G401 (cell line): ENCODE measurements around the gene FAM83F. TPM values are rescaled to one million over a fixed set of nuclear protein-coding genes. Genes with fewer than 3 reads are reported as not detected.
"Not testable (repeated sequence)": the region's sequence is repeated elsewhere in the genome, so short reads cannot be mapped to it uniquely, and the experiment has no call there.

Source experiments
- DNase-seq: peaks from one replicate; pipeline ENCODE4 v3.0.0-alpha.2; 2015; ENCODE audit warnings: low spot score
- in situ Hi-C: cut with HindIII; loops from 2 replicates; pipeline ENCODE4 v1.10.0; 2016; ENCODE audit warnings: low sequenced_read_pairs, mixed read lengths
- total RNA-seq: library from RNA; depleted of rRNA; stranded (reverse); fragments of >200 nt; shearing (Covaris generic); gene quantifications from 2 replicates; pipeline ENCODE4 v1.2.3, GENCODE V29; 2014; rRNA removed

The FAM83F gene
- total RNA-seq: 0.12 and 0.27 TPM in 2 replicates

DNA sequence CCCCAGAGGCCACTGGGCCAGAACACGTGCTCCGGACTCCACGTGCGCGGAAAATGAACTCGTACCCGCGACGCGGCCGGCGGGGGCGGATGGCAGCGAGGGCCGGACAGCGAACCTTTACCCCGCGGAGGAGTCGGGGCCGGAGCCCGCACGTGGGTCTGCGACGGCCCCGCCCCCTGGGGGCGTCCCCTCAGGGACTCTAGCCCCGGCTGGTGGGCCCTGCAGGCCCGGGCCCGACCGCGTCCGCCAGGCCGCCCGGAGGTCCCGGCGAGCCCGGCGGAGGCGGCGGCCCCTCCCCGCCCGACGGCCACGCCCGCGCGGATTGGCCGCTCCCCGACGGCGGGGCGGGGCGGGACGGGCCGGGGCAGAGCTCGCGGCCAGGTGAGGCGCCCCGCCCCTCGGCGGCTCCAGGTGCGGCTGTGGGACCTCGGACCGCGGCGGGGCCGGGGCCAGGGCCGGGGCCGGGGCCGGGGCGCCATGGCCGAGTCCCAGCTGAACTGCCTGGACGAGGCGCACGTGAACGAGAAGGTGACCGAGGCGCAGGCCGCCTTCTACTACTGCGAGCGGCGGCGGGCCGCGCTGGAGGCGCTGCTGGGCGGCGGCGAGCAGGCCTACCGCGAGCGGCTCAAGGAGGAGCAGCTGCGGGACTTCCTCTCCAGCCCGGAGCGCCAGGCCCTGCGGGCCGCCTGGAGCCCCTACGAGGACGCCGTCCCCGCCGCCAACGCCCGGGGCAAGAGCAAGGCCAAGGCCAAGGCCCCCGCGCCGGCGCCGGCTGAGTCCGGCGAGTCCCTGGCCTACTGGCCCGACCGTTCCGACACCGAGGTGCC, at the start of gene FAM83F:
TSS of gene FAM83F (plus strand) at position 389 of the 827 bp plus-strand sequence. CDS start at position 478, 89 bp downstream.
- in situ Hi-C loops: no loop called here
- no peak for DNase-seq

DNA sequence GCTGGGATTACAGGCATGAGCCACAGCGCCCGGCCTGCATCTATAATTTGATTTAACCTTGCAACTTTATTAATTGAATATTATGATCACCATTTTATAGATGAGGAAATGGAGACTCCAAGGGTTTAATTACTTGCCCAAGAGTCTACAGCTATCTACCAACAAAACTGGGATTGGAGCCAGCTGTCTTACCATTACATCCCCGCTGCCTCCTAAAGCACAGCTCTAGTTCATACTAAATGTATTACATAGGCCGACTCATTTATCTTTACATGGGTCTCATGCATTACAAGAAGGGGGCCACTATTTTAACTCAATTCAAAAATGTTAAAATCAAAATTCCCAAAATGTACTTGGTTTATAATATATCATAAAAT, 48.6 kb upstream of the FAM83F start:
- DNase-seq: no peak
- in situ Hi-C loops: no loop called here

DNA sequence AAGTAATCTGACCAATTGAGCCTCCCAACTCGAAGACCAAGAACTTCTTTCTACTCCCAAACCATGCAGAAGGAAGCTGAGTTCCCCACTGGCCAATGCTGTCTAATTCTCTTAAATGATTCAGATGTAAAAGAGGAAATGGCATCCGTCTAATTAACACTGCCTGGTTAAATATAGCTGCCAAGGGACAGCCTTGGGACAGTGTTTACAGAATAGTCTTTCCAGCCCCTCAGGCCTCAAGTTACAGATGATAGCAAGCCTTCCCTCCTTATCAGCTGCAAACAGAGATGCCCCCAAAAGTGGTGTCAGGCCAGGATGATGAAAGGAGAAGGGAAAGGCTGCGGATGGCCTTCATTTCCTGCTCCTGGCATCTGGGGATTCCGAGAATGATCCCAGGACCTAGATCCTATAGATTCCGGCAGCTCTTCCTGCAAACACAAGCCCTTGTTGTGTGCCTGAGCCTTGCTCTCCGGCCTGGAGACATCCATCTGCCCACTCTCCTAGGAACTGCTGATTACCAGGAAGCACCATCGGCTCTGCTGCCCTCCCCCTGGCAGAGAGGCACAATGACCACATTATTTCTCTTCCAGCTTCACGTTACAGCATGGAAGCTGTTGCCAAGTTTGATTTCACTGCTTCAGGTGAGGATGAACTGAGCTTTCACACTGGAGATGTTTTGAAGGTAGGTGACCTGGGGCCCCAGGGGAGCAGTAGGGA, 48.1 kb upstream of the FAM83F start:
- DNase-seq: peak; percentile 17
- in situ Hi-C loops: no loop called here

DNA sequence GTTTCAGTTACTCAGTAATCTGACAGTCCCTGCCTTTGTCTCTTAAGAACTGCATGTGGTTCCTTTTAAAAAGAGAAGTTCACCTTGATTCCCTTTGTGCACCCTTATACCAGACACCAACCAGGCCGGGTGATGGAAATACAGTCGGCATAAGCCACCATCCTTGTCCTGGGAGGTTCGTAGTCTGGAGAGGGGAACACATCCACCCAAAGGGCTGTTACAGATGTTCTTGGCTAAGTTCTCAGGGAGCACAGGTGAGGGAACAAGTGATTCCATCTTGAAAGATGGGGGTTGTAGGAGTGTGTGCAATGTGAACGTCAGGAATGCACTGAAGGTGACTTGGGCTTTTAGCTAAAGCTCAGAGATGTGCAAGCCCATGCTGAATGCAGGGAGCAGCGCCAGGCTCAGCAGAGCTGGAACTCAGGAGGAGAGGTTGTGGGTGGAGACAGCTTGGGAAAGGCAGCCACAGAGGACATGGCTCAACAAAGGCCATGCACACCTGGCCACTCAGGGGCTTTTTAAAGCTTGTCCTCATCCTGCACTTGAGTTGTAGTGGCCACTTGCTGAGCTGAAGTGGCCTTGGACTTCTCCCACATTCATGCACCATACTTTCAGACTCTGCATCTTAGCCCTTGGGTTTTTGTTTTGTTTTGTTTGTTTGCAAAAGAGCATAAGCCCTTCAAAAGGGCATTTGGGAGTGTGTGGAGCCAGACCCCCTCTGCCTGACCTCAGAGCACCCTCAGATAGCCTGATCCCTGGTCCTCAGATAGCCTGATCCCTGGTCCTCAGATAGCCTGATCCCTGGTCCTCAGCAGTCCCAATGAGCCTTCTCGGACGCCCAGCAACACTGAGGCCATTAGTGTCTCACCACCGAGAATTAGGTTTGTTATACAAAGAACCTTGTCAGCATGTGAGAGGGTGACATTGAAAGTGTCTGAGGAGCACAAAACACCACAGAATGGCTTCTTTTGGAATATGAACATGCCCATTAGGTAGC, 47.2 kb upstream of the FAM83F start:
- in situ Hi-C loops: no loop called here
- DNase-seq: no peak

DNA sequence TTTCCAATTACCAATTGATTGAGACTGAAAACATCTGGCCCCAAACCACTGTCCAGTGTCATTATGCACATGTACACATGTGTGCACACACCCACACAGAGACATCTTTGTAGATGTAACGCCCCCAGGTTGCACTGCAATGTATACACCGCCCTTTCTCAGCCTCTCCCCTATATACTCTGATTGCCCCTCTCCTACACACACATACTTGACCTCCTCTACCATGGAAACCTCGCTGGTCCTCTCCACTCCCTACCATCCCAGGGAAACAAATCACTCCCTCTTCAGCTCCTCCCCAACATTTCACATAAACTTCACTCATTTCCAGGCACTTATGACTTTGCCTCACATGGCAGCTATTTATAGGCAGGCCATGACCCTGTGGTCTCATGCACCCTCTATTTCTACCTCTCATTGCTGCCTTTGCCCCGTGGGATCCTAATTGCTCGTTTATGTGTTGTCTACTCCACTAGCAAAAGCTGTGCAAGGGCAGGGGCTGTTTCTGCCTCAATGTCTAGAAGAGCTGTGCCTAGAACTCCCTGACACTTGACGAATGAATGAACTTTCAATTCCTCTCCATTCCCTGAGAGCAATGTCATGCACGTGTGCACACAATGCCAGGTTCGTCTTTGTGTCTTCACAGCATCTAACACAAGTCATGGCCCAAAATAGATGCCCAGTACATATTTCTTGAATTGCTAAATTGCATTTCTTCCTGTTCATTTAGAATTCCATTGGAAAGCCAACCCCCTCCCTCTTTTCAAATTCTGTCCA, 44.6 kb upstream of the FAM83F start:
- no peak for DNase-seq
- in situ Hi-C loops: no loop called here

DNA sequence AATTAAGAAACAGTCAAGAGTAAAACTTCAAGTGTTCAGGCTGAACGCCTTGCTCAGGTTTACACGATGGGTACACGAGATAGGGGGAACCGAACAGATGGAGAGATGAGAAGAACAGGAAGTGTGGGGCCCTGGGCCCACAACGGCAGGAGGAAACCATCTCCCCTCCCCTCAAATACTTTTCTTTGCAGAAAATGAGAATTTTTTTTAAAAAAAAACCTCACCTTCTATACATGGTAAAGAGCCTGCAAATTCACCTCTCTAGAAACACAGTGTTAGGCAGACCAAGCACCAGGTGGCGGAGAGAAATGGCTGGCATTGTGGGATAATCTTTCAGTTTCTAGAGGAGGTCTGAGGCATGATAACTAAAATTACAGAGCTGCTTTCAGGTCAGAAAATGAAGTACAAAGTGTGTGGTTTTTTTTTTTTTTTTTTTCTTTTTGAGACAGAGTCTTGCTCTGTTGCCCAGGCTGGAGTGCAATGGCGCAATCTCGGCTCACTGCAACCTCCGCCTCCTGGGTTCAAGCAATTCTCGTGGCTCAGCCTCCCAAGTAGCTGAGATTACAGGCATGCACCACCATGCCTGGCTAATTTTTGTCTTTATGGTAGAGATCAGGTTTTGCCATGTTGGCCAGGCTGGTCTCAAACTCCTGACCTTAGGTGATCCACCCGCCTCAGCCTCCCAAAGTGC, 43.0 kb upstream of the FAM83F start:
- in situ Hi-C loops, DNase-seq: not testable (repeated sequence)

DNA sequence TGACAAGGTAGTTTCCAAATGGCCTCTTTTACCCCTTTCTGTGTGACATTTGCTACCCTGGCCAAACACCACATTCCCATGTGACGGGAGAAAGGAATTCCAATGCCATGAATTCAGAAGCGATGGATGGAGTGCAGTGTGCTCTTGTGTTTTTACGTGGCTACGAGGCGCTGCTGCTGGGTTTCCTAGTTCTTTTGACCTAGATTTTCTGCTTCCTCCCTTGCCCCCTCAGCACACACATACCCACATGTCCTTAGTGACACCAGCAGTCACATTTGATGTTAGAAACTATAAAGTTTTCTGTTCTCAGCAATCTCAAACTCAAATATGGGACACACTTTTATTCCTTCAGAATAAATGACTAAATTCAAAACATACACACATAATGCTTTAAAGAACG, 42.4 kb upstream of the FAM83F start:
- no peak for DNase-seq
- in situ Hi-C loops: no loop called here

DNA sequence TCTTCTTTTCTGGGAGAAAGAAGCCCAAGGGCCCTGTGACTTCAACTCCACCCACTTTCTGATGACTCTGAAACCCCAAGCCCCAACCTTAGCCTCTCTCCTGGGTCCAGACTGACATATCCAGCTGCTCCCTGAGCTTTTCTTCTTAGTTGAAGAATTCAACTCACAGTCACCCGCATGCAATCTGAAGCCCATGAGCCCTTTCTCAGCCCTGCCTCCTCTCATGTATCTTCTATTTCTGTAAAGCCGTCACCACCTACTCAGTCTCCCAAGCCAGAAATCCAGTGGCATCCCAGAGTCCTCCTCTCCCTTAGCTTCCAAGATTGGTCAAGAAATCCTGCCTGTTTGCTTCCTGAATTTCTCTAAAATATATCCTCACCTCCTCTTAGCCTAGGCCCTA, 41.7 kb upstream of the FAM83F start:
- no peak for DNase-seq

DNA sequence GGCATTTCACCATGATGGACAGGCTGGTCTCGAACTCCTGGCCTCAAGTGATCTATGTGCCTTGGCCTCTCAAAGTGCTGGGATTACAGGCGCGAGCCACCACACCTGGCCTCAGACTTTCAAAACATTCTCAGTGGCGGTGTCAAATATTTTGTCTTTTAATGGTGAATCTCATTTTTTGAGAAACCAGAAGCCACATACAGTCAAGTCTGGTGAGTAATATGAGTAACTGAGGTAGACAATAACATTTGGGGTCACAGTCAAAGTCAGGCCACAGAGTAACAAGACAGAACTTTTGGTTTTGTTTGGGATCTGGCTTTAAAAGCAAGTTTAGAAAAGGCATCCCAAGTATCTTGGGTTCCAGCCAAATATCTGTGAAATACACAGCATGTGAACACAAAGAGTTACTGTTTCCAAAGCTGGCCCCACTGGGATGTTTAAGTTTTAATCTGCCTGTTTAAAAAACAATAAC, 40.1 kb upstream of the FAM83F start:
- in situ Hi-C loops: no loop called here

More for the DNA sequence above, 41.7 kb upstream of the FAM83F start:
- in situ Hi-C loops: no loop called here

DNA sequence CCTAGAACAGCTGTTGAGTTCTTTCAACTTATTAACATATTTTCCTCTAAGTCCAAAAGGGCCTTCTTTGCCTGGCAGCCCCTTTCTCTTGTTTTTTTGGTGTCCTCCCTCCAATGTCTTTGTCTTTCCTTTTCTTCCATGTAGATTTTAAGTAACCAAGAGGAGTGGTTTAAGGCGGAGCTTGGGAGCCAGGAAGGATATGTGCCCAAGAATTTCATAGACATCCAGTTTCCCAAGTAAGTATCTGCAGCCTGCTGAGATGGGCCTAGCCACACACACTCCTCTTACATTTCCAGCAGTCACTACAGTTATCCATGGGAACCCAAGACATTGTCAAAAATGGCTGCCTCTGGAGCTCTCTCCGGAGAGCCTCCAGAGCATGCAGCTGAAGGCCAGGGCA, 39.1 kb upstream of the FAM83F start:
- in situ Hi-C loops: no loop called here
- DNase-seq: no peak

More for the DNA sequence above, 40.1 kb upstream of the FAM83F start:
- no peak for DNase-seq

DNA sequence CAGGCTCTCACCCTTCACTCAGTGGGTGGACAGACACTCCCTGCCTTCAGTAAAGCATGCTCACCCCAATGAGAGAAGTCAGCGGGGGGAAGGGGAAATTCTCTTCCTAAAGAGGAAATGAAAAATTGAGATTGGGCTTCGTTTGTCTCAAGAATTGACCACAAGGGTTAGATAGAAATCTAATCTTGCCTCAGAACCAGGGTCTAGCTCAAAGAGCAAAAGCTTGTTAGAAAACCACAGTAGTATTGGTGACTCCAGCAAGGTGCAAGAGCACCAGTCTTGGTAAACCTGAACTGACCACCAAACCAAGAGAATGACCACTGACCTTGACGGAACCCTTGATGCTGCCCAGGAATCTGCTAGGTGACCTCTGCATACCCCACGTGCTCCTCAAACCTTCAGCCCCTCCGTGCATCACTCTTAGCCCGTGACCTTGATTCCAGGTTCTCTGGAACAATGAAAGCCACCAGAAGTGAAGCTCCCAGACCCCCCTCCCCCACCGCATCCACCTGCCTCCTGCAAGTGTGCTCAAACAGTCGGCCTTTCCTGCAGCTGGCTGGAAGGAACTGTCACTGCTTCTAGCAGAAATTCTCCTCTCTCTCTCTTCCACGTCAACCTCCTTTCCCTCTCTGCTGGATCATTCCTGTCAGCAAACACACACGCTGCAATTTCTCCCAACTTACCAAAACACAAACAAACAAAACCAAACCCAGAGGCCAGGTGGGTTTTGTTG, 37.7 kb upstream of the FAM83F start:
- DNase-seq: no peak
- in situ Hi-C loops: no loop called here

DNA sequence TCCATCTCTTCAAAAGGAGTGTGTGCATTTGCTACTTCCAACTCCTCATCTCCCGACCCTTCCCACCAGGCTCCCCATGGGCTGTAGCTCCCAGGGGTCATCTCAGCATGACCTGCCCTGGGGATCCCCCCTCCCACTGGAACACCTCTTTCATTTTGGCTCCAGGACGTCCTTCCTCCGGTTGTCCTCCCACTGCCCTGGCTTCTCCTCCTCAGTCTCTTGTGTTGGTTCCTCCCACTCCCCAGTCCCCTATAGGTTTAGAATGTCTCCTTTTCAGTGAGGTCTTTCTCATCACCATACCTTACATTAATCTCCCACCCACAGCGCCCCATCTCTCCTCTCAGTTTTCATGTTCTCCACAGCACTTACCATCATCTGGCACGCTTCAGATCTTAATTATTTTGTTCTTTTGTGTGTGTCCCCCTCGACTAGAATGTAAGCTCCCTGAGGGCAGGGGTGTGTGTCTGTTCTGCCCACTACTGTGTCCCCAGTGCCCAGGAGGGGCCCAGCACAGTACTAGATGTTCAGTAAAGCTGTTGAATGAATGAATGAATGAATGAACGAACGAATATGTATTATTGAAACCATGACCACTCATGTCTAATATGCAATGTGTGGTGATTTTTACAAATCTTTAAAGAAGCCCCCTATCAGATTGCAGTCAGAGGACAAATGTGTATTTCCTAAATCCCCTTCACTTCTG, 36.6 kb upstream of the FAM83F start:
- in situ Hi-C loops: no loop called here
- DNase-seq: no peak

DNA sequence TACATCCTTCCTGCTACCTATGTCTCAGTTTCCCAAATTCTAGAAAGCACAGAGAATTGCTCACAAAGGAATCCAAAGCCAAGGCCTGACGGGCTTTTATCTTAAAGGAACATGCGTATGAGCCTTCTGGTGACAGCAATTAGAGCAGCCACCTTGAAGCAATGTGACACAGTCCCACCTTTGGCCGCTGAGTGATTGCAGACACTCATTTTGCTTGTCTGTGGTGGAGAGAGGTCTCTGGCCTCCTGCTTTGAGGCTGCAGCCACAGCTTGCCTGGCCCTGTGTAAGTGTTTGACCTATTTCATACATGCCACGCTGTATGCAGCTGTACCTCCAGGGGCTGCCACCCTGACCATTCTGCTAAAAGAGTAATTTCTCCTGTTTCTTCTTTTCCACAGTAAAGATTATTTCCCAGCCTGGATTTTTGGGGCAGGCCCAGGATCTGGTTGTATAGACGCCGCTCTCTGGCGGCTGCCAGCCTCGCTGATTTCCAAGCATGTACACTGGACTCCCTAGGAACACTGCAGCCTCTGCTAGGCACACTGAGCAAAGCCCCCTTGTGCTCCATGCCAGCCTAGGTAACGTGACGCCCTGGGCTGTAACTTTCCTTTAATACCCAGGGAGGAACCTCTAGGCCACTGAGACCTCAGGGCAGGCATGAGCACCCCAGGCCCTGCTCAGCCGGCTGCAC, 35.7 kb upstream of the FAM83F start:
- in situ Hi-C loops: no loop called here
- no peak for DNase-seq

DNA sequence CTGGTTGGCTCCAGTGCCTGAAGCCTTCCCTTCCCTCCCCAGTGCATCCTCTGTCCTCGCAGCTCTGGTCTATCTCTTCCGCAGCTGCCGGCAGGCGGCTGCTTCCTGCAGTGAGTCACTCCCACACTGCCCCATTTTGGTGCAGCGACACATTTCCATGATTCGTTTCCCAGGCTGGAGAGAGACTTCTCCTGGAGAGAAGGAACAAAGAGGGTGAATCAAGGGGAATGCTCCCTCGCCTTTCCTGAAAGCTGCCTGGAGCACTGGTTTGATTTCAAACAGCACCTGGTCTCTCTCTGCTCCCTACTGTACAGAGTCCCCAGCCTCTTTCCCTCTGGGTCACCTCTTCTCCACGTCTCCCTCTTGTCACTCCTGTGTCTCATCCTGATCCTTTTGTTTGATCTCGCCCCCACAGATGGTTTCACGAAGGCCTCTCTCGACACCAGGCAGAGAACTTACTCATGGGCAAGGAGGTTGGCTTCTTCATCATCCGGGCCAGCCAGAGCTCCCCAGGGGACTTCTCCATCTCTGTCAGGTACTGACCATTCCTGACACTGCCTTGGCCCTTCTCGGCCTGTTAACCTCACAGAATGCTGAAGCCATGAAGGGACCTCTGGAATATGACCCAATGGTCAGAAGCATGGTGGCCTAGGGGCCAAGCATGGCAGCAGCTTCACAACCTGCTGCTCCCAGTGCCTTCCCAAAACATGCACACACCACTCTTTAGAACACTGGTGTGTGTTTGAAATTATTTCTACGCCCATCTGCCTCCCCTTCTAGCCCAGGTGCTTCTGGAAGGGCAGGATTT, 34.9 kb upstream of the FAM83F start, which contains the start of gene TMA7B:
TSS of gene TMA7B (plus strand) at position 758 of the 808 bp plus-strand sequence. CDS start 3,978 bp downstream, outside the sequence.
- no peak for DNase-seq
- in situ Hi-C loops: no loop called here
